Stomach (tissue), 9 donors: ENCODE data around the gene DUSP8. TPM values are rescaled to one million over a fixed set of nuclear protein-coding genes. Genes with fewer than 3 reads are reported as not detected.

Experiments
- DNase-seq, 2 donors: peaks; one replicate each; pipeline versions ENCODE4 v3.0.0 to v3.0.0-alpha.2; 2013 to 2019
- H3K27ac ChIP-seq, 5 donors: fragments of 200-600 bp in 4 of 5; sonication (generic) in 4 of 5; one replicate each; pipeline ENCODE4 v1.5.1; 2013 to 2019; ENCODE audit warnings: mild to moderate bottlenecking in 1 of 5, moderate library complexity in 1 of 5
- H3K27me3 ChIP-seq, 3 donors: fragments of 200-600 bp; sonication (generic); one replicate each; pipeline ENCODE4 v1.5.1; 2017 to 2019; ENCODE audit warnings: mixed run types in 1 of 3
- H3K36me3 ChIP-seq, 4 donors: fragments of 200-600 bp; sonication (generic); 1 replicate in 3 of 4; 2 replicates in 1 of 4; pipeline ENCODE4 v1.5.1; 2016 to 2019
- H3K4me1 ChIP-seq, 4 donors: fragments of 200-600 bp; sonication (generic); one replicate each; pipeline ENCODE4 v1.5.1; 2016 to 2019
- H3K4me3 ChIP-seq, 4 donors: fragments of 200-600 bp; sonication (generic) in 3 of 4; one replicate each; pipeline ENCODE4 v1.5.1; 2016 to 2019; ENCODE audit warnings: mild to moderate bottlenecking in 1 of 4
- H3K9me3 ChIP-seq, 4 donors: fragments of 200-600 bp; sonication (generic); one replicate each; pipeline ENCODE4 v1.5.1; 2016 to 2019
- EP300 ChIP-seq: sonication (generic); formaldehyde crosslinking; IDR thresholded peaks from one replicate; pipeline ENCODE4 v1.6.1; 2017; ENCODE audit warnings: antibody characterized with exemption
- POLR2A ChIP-seq, 4 donors: fragments of 450-650 bp; IDR thresholded peaks; one replicate each; pipeline ENCODE4 v1.6.1; 2016; ENCODE audit warnings: antibody characterized with exemption in 4 of 4, control low read depth in 2 of 4, mild to moderate bottlenecking in 1 of 4, moderate library complexity in 1 of 4
- POLR2AphosphoS5 ChIP-seq, 3 donors: sonication (generic); formaldehyde crosslinking; IDR thresholded peaks; one replicate each; pipeline ENCODE4 v1.6.1; 2016; ENCODE audit warnings: antibody characterized with exemption in 3 of 3
- WGBS, 5 donors: extraction: QIAGEN DNeasy Blood & Tissue Kit in 3 of 5; methylation state at CpG; one replicate each; pipeline versions ENCODE4 v1.1.5 to v1.1.7; 2013 to 2018; 5-methylcytosine and 5-hydroxymethylcytosine counted together
- intact Hi-C: fragments of 100-400 bp; cut with DNase I; formaldehyde crosslinking; loops from one replicate; pipeline ENCODE4 v1.15.1; 2023; ENCODE audit warnings: low total_unique reads
- polyA plus RNA-seq, 3 donors: library from polyadenylated mRNA; stranded (reverse); fragments of 200-250 nt; gene quantifications; one replicate each; pipeline ENCODE4 v1.2.3, GENCODE V29; 2013
- total RNA-seq, 5 donors: library from RNA; depleted of rRNA; stranded (reverse); fragments of >200 nt; gene quantifications; one replicate each; pipeline versions ENCODE4 v1.1.0 to v1.2.3, GENCODE V29; 2014 to 2016
- TF ChIP-seq, protein P1 (sequence below), 7 experiments: fragments of 450-650 bp in 4 of 7; fragments of 200-600 bp in 3 of 7; sonication (generic) in 3 of 7; IDR thresholded peaks; one replicate each; pipeline ENCODE4 v1.5.1; 2016 to 2019; ENCODE audit warnings: antibody characterized with exemption in 7 of 7, control low read depth in 2 of 7, mild to moderate bottlenecking in 1 of 7
- donor health status: healthy with polysubstance abuse.
- donor health status: Bipolar disorder and iron deficiency.
- donor health status: healthy.

The DUSP8 gene
- total and polyA plus RNA-seq, 8 donors = 0.58 to 31.6 (median 2.6) TPM

DNA sequence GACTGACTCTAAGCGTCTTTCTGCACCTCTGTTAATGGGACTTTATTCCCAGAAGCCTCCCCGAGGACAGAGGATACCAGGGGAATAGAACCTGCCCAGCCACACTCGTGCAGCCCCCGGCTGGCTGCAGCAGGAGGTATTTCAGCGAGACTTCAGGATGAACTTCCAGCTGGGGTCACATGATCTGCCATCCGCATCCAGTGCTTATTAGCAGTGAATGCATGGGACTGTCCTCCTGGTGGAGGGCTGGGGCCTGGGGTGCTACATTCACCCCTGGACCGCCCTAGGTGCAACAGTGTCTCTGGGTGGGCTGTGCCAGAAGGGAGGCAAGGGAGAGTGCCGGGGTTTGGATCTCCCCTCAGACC, 1.6 kb downstream of the DUSP8 start:
- Histone ChIP-seq H3K27me3 (peaks cover 0 to 46% (median 11%) of the 10 kb centered on the region in 3 donors), H3K4me3 (peak overlapping the region; percentile 50 to 63 (median 62)), H3K9me3 (no peaks in the 10 kb centered on the region), H3K27ac (peak overlapping the region in 4 of 5 donors; percentile 61 to 89 (median 80)), H3K36me3 (peaks cover 0 to 2% (median under 1%) of the 10 kb centered on the region in 4 donors), H3K4me1 (peaks cover 40 to 74% (median 60%) of the 10 kb centered on the region in 4 donors)
- DNase-seq = no peak
- WGBS, 5 donors = 80 to 91% (median 89%) methylated on average over 6 to 8 of the region's 8 CpGs
- intact Hi-C loops = no loop called here
- TF ChIP-seq POLR2A (IDR thresholded peaks at IDR 0.05) (no peak), POLR2AphosphoS5 (IDR thresholded peaks at IDR 0.05) (no peak), EP300 (no peak)
- TF ChIP-seq, protein P1, sequence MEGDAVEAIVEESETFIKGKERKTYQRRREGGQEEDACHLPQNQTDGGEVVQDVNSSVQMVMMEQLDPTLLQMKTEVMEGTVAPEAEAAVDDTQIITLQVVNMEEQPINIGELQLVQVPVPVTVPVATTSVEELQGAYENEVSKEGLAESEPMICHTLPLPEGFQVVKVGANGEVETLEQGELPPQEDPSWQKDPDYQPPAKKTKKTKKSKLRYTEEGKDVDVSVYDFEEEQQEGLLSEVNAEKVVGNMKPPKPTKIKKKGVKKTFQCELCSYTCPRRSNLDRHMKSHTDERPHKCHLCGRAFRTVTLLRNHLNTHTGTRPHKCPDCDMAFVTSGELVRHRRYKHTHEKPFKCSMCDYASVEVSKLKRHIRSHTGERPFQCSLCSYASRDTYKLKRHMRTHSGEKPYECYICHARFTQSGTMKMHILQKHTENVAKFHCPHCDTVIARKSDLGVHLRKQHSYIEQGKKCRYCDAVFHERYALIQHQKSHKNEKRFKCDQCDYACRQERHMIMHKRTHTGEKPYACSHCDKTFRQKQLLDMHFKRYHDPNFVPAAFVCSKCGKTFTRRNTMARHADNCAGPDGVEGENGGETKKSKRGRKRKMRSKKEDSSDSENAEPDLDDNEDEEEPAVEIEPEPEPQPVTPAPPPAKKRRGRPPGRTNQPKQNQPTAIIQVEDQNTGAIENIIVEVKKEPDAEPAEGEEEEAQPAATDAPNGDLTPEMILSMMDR (IDR thresholded peaks at IDR 0.05) = no peak

DNA sequence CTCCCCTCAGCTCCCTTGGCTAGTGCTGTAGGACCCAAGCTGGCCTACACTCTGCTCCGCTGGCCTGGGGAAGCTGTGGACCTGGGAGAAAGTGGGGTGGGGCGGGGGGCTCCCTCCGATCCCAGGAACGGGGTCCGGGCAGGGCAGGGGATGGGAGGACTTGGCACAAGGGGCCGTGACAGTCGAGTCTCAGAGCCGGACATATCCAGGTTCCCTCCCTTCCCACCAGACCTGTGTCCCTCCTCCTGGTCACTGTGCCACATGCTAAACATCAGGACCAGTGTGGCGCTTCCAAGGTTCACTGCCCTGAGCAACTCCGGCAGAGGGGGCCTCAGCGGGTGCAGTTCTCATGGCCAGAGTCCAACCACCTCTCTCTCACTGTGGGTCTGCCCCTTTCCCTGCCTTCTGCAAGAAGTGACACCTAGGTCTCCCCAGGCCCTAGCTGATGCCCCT, 2.0 kb downstream of the DUSP8 start:
- Histone ChIP-seq H3K9me3 (no peaks in the 10 kb centered on the region), H3K36me3 (peaks cover 0 to 7% (median 6%) of the 10 kb centered on the region in 4 donors), H3K27me3 (peaks cover 0 to 42% (median 11%) of the 10 kb centered on the region in 3 donors), H3K27ac (peak overlapping the region in 1 of 5 donors; percentile 89), H3K4me3 (peak overlapping the region in 2 of 4 donors; percentile 61 to 63), H3K4me1 (peaks cover 45 to 78% (median 62%) of the 10 kb centered on the region in 4 donors)
- intact Hi-C loops = no loop called here
- WGBS, 5 donors = 62 to 79% (median 68%) methylated on average over 4 to 11 of the region's 11 CpGs
- TF ChIP-seq POLR2A (IDR thresholded peaks at IDR 0.05) = no peak
- peak in 1 of 2 donors; percentile 40 for DNase-seq

DNA sequence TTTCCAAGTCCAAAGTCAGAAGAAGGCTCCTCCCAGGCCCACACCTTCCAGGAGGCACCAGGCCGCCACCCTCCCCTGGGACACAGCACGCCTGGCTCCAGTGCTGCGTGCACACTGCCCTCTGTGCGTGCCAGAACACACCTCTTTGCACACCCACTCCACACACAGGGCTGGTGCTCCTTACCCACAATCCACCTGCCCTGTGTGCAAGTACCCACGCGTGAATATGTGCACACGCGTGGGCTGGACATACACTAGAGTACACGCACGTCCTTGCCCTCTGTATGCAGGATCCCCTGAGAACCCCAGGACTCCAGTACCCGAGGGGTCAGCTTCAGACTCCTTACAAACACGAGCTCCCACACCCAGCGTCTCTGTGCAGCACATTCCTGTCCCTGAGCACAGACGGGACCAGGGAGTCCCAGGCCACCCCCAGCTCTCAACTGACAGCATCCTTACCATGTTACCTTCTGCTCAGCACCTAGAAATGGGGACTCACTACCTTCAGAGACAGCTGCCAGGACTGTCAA, 2.8 kb downstream of the DUSP8 start:
- no peak for TF ChIP-seq POLR2AphosphoS5 (IDR thresholded peaks at IDR 0.05)
- no peak for TF ChIP-seq POLR2A (IDR thresholded peaks at IDR 0.05)
- no peak for TF ChIP-seq EP300
- TF ChIP-seq, protein P1 (IDR thresholded peaks at IDR 0.05) = no peak
- WGBS, 5 donors = 42 to 58% (median 51%) methylated on average over 9 to 14 of the region's 14 CpGs
- Histone ChIP-seq H3K27ac (peak overlapping the region in 2 of 5 donors; percentile 5 to 89), H3K4me1 (peaks cover 42 to 79% (median 63%) of the 10 kb centered on the region in 4 donors), H3K9me3 (no peaks in the 10 kb centered on the region), H3K36me3 (peaks cover 0 to 9% (median 6%) of the 10 kb centered on the region in 4 donors), H3K27me3 (peaks cover 0 to 37% (median 11%) of the 10 kb centered on the region in 3 donors), H3K4me3 (no peak overlapping the region)
- DNase-seq = peak; percentile 49 to 72
- intact Hi-C loops = no loop called here

GRCh38 chr11:1568441-1568911, 3.6 kb downstream of the DUSP8 start:
- peak overlapping the region in 2 of 5 donors; percentile 5 to 89 for H3K27ac ChIP-seq
- TF ChIP-seq POLR2AphosphoS5 (IDR thresholded peaks at IDR 0.05) (no peak), EP300 (no peak), POLR2A (IDR thresholded peaks at IDR 0.05) (no peak)
- TF ChIP-seq, protein P1 (IDR thresholded peaks at IDR 0.05) = no peak
- intact Hi-C loops = no loop called here
- 50 to 66% (median 57%) methylated on average over 8 to 13 of the region's 13 CpGs for WGBS, 5 donors
- peak in 1 of 2 donors; percentile 76 for DNase-seq
- no peak overlapping the region for H3K4me3 ChIP-seq
- H3K36me3 ChIP-seq = peaks cover 0 to 16% (median 11%) of the 10 kb centered on the region in 4 donors
- H3K27me3 ChIP-seq = peaks cover 0 to 28% (median 11%) of the 10 kb centered on the region in 3 donors
- H3K4me1 ChIP-seq = peaks cover 36 to 77% (median 58%) of the 10 kb centered on the region in 4 donors
- H3K9me3 ChIP-seq = no peaks in the 10 kb centered on the region

- WGBS, 5 donors = 60 to 84% (median 81%) methylated on average over 3 to 7 of the region's 7 CpGs
- no peaks in the 10 kb centered on the region for H3K9me3 ChIP-seq
- H3K4me3 ChIP-seq = no peak overlapping the region
- H3K27ac ChIP-seq = peak overlapping the region in 1 of 5 donors; percentile 43
- no peak for TF ChIP-seq EP300
- TF ChIP-seq POLR2A (IDR thresholded peaks at IDR 0.05) = no peak
- no peak for TF ChIP-seq POLR2AphosphoS5 (IDR thresholded peaks at IDR 0.05)
- TF ChIP-seq, protein P1 (IDR thresholded peaks at IDR 0.05) = no peak
- intact Hi-C loops = no loop called here
- peaks cover 3 to 24% (median 18%) of the 10 kb centered on the region in 4 donors for H3K36me3 ChIP-seq
- H3K27me3 ChIP-seq = peaks cover 0 to 21% (median 11%) of the 10 kb centered on the region in 3 donors
- DNase-seq = peak in 1 of 2 donors; percentile 13
- peaks cover 33 to 69% (median 51%) of the 10 kb centered on the region in 4 donors for H3K4me1 ChIP-seq
Measured at GRCh38 chr11:1567721-1568100, 4.4 kb downstream of the DUSP8 start.
